ENCODE measurements around the gene IRF3.

Gene IRF3, protein sequence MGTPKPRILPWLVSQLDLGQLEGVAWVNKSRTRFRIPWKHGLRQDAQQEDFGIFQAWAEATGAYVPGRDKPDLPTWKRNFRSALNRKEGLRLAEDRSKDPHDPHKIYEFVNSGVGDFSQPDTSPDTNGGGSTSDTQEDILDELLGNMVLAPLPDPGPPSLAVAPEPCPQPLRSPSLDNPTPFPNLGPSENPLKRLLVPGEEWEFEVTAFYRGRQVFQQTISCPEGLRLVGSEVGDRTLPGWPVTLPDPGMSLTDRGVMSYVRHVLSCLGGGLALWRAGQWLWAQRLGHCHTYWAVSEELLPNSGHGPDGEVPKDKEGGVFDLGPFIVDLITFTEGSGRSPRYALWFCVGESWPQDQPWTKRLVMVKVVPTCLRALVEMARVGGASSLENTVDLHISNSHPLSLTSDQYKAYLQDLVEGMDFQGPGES

DNA sequence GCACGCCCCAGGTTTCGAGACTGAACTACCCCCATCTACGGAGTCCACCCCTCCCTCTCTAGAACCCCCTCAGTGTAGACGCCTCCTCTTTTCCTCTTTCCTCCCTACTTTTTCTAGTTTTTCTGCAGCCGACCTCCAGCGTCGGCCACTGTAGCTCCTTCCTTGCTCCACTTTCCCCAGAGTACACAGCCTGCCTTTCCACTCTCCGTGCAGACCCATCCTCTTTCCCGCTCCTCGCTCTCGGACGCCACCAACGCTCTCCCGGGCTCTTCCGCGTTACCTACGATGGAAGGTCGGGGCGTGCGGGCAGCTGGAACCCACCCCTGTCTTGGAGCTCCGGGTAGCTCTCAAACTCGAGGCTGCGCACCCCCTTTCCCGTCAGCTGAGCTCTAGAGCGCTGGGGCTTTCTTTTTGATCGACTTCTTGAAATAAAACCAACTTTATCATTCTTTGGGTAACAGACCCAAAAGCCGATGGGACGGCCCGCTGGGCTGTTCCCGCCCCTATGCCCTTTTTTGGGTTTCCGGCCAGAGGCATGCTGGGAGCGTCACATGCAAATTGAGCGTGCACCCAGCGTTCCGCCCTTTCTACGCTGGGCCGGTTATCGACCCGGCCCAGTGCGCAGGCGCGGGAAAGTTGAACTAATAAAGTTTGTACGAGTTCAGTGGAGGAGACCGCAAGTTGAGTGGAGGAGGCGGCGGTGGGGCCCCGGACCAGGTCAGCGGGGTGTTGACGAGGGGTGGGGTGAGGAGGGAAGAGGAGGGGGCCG, at the start of gene IRF3, which contains the start of gene BCL2L12:
IRF3 (minus strand) TSS at position 507 of the 769 bp plus-strand sequence. CDS start 1,019 bp downstream, outside the sequence.
BCL2L12 (plus strand) TSS at position 583 of the 769 bp plus-strand sequence. CDS start 760 bp downstream, outside the sequence.
- DNase-seq (ENCODE audit: low spot score) = peak; percentile 98

DNA sequence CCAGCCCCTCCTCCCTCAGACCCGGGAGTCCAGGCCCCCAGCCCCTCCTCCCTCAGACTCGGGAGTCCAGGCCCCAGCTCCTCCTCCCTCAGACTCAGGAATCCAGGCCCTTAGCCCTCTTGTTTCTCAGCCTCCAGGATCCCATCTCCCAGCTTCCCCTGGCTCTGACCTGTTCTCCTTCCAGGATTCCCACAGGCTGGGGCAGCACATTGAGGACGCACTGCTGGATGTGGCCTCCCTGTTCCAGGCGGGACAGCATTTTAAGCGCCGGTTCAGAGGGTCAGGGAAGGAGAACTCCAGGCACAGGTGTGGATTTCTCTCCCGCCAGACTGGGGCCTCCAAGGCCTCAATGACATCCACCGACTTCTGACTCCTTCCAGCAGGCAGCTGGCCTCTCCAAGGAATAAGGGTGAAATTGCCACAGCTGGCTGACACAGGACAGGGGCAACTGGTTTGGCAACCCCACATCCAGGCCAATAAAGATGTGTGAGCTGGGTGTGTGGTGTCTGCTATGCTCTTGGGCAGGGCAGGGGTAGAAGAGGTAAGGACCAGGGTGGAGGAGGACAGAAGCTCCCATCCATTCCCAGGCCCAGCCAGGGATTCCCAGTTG, 47.7 kb upstream of the IRF3 start:
- DNase-seq (ENCODE audit: low spot score) = no peak

GRCh38 chr19:49712397-49712859, 46.8 kb upstream of the IRF3 start:
- DNase-seq (ENCODE audit: low spot score) = peak; percentile 79

GRCh38 chr19:49710372-49710951, 44.8 kb upstream of the IRF3 start:
- no peak for DNase-seq (ENCODE audit: low spot score)

DNA sequence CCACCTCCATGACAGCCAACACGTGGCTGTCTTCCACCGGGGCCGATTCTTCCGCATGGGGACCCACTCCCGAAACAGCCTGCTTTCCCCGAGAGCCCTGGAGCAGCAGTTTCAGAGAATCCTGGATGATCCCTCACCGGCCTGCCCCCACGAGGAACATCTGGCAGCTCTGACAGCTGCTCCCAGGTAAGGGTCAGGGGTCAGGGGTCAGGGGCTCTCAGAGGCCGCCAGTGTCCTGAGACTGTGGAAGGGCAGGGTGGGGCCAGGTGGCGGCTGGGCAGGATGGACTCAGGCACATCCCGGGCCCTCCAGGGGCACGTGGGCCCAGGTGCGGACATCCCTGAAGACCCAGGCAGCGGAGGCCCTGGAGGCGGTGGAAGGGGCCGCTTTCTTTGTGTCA, 40.3 kb upstream of the IRF3 start:
- no peak for DNase-seq (ENCODE audit: low spot score)

GRCh38 chr19:49704888-49705642, 39.4 kb upstream of the IRF3 start:
- DNase-seq (ENCODE audit: low spot score) = no peak

GRCh38 chr19:49701271-49701786, 35.7 kb upstream of the IRF3 start:
- DNase-seq (ENCODE audit: low spot score) = no peak

DNA sequence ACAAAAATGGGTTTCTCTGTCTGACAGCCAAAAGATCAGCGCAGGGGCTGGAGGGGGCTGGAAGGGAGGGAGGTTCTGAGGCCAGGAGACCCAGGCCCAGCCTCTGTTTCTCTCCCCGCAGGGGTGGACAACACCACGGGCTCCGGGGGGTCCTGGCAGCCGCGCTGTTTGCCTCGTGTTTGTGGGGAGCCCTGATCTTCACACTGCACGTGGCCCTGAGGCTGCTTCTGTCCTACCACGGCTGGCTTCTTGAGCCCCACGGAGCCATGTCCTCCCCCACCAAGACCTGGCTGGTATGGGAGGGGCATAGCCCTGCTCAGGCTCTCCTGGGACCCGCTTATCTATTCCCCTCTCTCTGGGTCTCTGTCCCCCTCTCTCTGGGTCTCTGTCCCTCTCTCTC, 34.9 kb upstream of the IRF3 start:
- no peak for DNase-seq (ENCODE audit: low spot score)

GRCh38 chr19:49699364-49699763, 33.7 kb upstream of the IRF3 start:
- no peak for DNase-seq (ENCODE audit: low spot score)

DNA sequence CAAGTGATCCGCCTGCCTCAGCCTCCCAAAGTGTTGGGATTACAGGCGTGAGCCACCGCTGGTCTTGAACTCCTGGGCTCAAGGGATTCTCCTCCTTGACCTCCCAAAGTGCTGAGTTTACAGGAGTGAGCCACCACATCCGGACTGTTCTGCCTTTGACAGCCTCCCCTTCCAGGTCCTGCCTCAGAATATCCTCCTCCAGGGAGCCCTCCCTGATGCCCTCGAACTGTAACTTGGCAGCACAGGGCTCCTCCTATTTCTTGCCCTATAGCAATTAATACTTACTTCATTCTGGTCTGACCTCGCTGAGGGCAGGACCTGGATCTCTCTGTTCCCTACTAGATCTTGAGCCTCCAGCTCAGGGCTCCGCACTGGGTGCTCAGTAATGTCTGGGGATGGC, 31.2 kb upstream of the IRF3 start:
- DNase-seq (ENCODE audit: low spot score) = no peak

- no peak for DNase-seq (ENCODE audit: low spot score)
Observed at GRCh38 chr19:49696115-49696514, 30.5 kb upstream of the IRF3 start.

DNA sequence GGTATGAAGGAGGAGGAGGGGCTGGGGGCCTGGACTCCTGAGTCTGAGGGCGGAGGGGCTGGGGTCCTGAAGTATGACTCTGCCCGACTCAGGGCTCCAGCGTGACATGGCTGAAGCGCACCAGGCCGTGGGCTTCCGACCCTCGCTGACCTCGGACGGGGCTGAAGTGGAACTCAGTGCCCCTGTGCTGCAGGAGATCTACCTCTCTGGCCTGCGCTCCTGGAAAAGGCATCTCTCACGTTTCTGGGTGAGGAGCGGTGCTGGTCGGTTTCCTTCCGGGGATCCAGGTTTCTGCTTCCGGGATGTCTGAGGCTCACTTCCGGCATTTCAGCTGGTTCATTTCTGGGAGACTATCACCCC, 26.5 kb upstream of the IRF3 start:
- DNase-seq (ENCODE audit: low spot score) = no peak

- peak; percentile 88 for DNase-seq (ENCODE audit: low spot score)
Observed at GRCh38 chr19:49691243-49692146, 25.8 kb upstream of the IRF3 start.

GRCh38 chr19:49690656-49691242, 25.1 kb upstream of the IRF3 start, which contains the start of gene CPT1C:
Gene CPT1C (plus strand): TSS chr19:49691116. CDS start chr19:49692253, 1,137 bp downstream.
- peak; percentile 93 for DNase-seq (ENCODE audit: low spot score)

GRCh38 chr19:49690079-49690655, 24.5 kb upstream of the IRF3 start:
- no peak for DNase-seq (ENCODE audit: low spot score)

DNA sequence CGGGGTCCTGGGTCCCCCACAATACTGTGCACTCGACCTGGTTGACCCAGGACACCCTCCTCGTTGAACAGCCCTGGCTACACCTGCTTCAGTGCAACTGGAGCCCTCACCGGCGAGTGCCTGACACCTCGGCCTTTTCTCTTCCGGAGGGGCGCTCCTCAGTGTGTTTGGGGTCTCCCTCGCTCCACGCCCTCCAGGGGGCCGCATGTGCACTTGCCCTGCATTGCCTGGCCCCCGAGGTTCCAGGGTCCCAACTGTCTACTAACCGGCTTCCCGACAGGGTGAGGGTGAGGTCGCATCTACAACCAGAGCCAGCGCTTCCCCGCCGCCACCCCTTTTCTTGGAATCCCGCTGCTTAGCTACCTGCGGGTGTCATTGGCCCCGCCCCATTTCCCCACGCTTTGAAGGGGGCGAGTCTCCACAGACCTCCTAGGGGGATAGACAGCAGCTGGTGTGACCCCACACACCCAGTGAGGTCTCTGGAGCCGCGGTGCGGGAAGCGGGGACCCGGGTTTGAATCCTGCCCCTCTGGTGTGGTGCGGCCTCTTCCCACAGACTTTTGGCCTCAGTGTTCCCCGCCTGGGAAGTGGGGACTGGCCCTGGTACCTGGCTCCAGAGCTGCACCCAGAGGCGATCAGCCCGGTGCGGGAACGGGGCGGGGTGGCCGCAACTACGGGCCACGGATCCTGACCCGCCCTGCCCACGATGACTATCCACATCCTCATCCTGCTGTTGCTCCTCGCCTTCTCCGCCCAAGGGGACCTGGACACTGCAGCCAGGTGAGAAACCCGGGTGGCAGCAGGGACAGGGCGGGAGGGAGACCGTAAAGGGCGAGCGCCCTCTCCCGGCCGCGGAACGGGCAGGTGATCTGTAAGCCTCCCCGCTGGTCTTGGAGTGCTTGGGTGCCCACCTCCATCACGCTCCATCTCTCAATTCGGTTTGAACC, 23.7 kb upstream of the IRF3 start, which contains the start of gene ADM5:
ADM5 (plus strand) TSS at position 462 of the 946 bp plus-strand sequence; CDS start at position 706, 244 bp downstream.
- no peak for DNase-seq (ENCODE audit: low spot score)

DNA sequence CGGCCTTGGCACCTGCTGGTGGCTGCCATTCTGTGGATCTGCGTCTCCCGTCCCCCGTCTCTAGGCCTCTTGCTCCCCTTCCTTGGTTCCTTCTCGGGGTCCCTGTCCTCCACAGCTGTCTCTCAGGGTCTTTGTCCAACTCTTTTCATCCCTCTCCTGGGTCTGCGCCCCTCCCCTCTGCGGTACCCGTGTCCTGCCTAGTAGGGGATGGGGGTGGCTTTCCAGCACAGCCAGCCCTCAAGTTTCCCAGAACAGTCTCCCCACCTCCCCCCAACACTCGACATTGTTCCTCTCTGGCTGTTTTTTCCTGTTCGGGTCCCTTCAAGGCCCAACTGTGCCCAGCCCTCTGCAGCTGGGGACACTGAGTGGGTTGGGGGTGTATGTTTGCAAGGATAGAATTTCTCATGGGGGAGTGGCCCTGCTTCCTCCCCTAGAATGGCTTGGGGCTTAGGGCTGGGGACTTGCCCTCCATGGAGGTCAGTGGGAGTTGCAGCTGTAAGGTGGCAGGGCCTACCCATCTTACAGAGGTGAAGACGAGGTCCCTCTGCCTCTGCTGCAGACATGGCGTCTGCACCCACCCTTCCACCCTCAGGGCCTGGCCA, 23.0 kb upstream of the IRF3 start:
- no peak for DNase-seq (ENCODE audit: low spot score)
